Measurements from ENCODE around the gene U2AF1L4. TPM values are rescaled to one million over a fixed set of nuclear protein-coding genes. Genes with fewer than 3 reads are reported as not detected.
A peak's percentile ranks its signal among the peaks of the same experiment; 100 is the strongest.

Gene U2AF1L4
- total RNA-seq, 2 experiments from 2014 or later, result 31.9 to 33.1 TPM

GRCh38 chr19:35738887-35739229 is 6.4 kb downstream of the U2AF1L4 start:
- Mint-ChIP-seq H3K36me3 (peaks cover 13% of the 10 kb centered on the region), H3K9me3 (no peaks in the 10 kb centered on the region), H3K4me1 (peaks cover 30% of the 10 kb centered on the region), H3K27me3 (no peaks in the 10 kb centered on the region), H3K4me3 (no peak overlapping the region), H3K27ac (peak overlapping the region; percentile 36)
- POLR2A ChIA-PET, result interaction anchor here (2.0 to 4.5 kb wide), 2 partner anchors 9 to 20 kb away, joined by 11 to 32 read pairs; partner anchors contain the start of genes KMT2B and LIN37
- ATAC-seq (ENCODE audit: low read depth) (no peak), DNase-seq (no peak)

- no peaks in the 10 kb centered on the region for H3K27me3 Mint-ChIP-seq
- no peaks in the 10 kb centered on the region for H3K9me3 Mint-ChIP-seq
- ATAC-seq (ENCODE audit: low read depth) (no peak), DNase-seq (no peak)
- POLR2A ChIA-PET, result interaction anchor here (1.3 to 1.4 kb wide), 3 partner anchors 7 to 166 kb away, joined by 4 to 8 read pairs (median 5); partner anchors contain the start of genes PSENEN and U2AF1L4
- H3K4me1 Mint-ChIP-seq, result peaks cover 27% of the 10 kb centered on the region
- H3K36me3 Mint-ChIP-seq, result peaks cover 13% of the 10 kb centered on the region
- H3K4me3 Mint-ChIP-seq, result no peak overlapping the region
- peak overlapping the region; percentile 36 for H3K27ac Mint-ChIP-seq
These were observed 7.0 kb downstream of the U2AF1L4 start for GRCh38 chr19:35738021-35738886.

GRCh38 chr19:35736913-35737886 is 8.0 kb downstream of the U2AF1L4 start:
- DNase-seq, result no peak
- Mint-ChIP-seq H3K9me3 (no peaks in the 10 kb centered on the region), H3K4me3 (no peak overlapping the region), H3K36me3 (peaks cover 10% of the 10 kb centered on the region), H3K27ac (peak overlapping the region; percentile 61), H3K27me3 (no peaks in the 10 kb centered on the region), H3K4me1 (peaks cover 19% of the 10 kb centered on the region)
- POLR2A ChIA-PET, result interaction anchor here (1.3 to 1.4 kb wide), 5 partner anchors 8 to 167 kb away, joined by 4 to 8 read pairs (median 7); partner anchors contain the start of genes LIN37, PSENEN and U2AF1L4
- ATAC-seq (ENCODE audit: low read depth), result no peak

- Mint-ChIP-seq H3K9me3 (no peaks in the 10 kb centered on the region), H3K36me3 (peaks cover 15% of the 10 kb centered on the region), H3K27me3 (no peaks in the 10 kb centered on the region), H3K27ac (no peak overlapping the region), H3K4me1 (peaks cover 15% of the 10 kb centered on the region), H3K4me3 (no peak overlapping the region)
- POLR2A ChIA-PET, result no interaction called here
- ATAC-seq (ENCODE audit: low read depth) (no peak), DNase-seq (no peak)
These were observed 10.3 kb downstream of the U2AF1L4 start for GRCh38 chr19:35734889-35735288.

- POLR2A ChIA-PET, result no interaction called here
- ATAC-seq (ENCODE audit: low read depth) (no peak), DNase-seq (no peak)
- H3K36me3 Mint-ChIP-seq, result peaks cover 16% of the 10 kb centered on the region
- H3K27ac Mint-ChIP-seq, result peak overlapping the region; percentile 31
- H3K9me3 Mint-ChIP-seq, result no peaks in the 10 kb centered on the region
- no peaks in the 10 kb centered on the region for H3K27me3 Mint-ChIP-seq
- H3K4me1 Mint-ChIP-seq, result peaks cover 13% of the 10 kb centered on the region
- no peak overlapping the region for H3K4me3 Mint-ChIP-seq
These were observed 10.9 kb downstream of the U2AF1L4 start for GRCh38 chr19:35734273-35734672.

- ATAC-seq (ENCODE audit: low read depth), result no peak
- peaks cover 10% of the 10 kb centered on the region for H3K4me1 Mint-ChIP-seq
These were observed 11.8 kb downstream of the U2AF1L4 start for GRCh38 chr19:35733180-35734125.

GRCh38 chr19:35732540-35733179 is 12.6 kb downstream of the U2AF1L4 start:
- POLR2A ChIA-PET, result interaction anchor here (0.6 to 1.8 kb wide), 2 partner anchors 14 to 159 kb away, joined by 5 read pairs; no protein-coding TSS in a partner anchor
- no peaks in the 10 kb centered on the region for H3K27me3 Mint-ChIP-seq
- H3K9me3 Mint-ChIP-seq, result no peaks in the 10 kb centered on the region
- no peak overlapping the region for H3K4me3 Mint-ChIP-seq
- peaks cover 16% of the 10 kb centered on the region for H3K36me3 Mint-ChIP-seq
- peaks cover 10% of the 10 kb centered on the region for H3K4me1 Mint-ChIP-seq
- no peak overlapping the region for H3K27ac Mint-ChIP-seq
- no peak for ATAC-seq (ENCODE audit: low read depth)
- DNase-seq, result no peak

More at GRCh38 chr19:35733180-35734125, 11.8 kb downstream of the U2AF1L4 start:
- H3K9me3 Mint-ChIP-seq, result no peaks in the 10 kb centered on the region
- peaks cover 11% of the 10 kb centered on the region for H3K36me3 Mint-ChIP-seq
- no peak for DNase-seq
- POLR2A ChIA-PET, result interaction anchor here (1.8 kb wide), 1 partner anchor 15 kb away, joined by 5 read pairs; no protein-coding TSS in a partner anchor
- peak overlapping the region; percentile 31 for H3K27ac Mint-ChIP-seq
- no peak overlapping the region for H3K4me3 Mint-ChIP-seq
- no peaks in the 10 kb centered on the region for H3K27me3 Mint-ChIP-seq

GRCh38 chr19:35731779-35732405 is 13.3 kb downstream of the U2AF1L4 start:
- POLR2A ChIA-PET, result interaction anchor here (0.6 to 2.0 kb wide), 3 partner anchors 9 to 160 kb away, joined by 5 to 6 read pairs (median 5); no protein-coding TSS in a partner anchor
- H3K9me3 Mint-ChIP-seq, result no peaks in the 10 kb centered on the region
- H3K27ac Mint-ChIP-seq, result no peak overlapping the region
- peaks cover 16% of the 10 kb centered on the region for H3K36me3 Mint-ChIP-seq
- H3K4me1 Mint-ChIP-seq, result peaks cover 5% of the 10 kb centered on the region
- ATAC-seq (ENCODE audit: low read depth) (no peak), DNase-seq (no peak)
- H3K27me3 Mint-ChIP-seq, result no peaks in the 10 kb centered on the region
- no peak overlapping the region for H3K4me3 Mint-ChIP-seq

GRCh38 chr19:35731353-35731752 is 13.9 kb downstream of the U2AF1L4 start:
- POLR2A ChIA-PET, result interaction anchor here (2.0 kb wide), 1 partner anchor 9 kb away, joined by 6 read pairs; no protein-coding TSS in a partner anchor

GRCh38 chr19:35730326-35730725 is 14.9 kb downstream of the U2AF1L4 start:
- H3K4me3 Mint-ChIP-seq, result no peak overlapping the region
- POLR2A ChIA-PET, result interaction anchor here (2.0 kb wide), 1 partner anchor 10 kb away, joined by 6 read pairs; no protein-coding TSS in a partner anchor
- no peaks in the 10 kb centered on the region for H3K4me1 Mint-ChIP-seq
- ATAC-seq (ENCODE audit: low read depth) (no peak), DNase-seq (no peak)
- peaks cover 18% of the 10 kb centered on the region for H3K36me3 Mint-ChIP-seq
- no peak overlapping the region for H3K27ac Mint-ChIP-seq
- H3K27me3 Mint-ChIP-seq, result no peaks in the 10 kb centered on the region
- no peaks in the 10 kb centered on the region for H3K9me3 Mint-ChIP-seq

More at GRCh38 chr19:35731353-35731752, 13.9 kb downstream of the U2AF1L4 start:
- H3K27me3 Mint-ChIP-seq, result no peaks in the 10 kb centered on the region
- peak overlapping the region; percentile 46 for H3K27ac Mint-ChIP-seq
- peaks cover 15% of the 10 kb centered on the region for H3K36me3 Mint-ChIP-seq
- H3K9me3 Mint-ChIP-seq, result no peaks in the 10 kb centered on the region
- peaks cover 3% of the 10 kb centered on the region for H3K4me1 Mint-ChIP-seq
- H3K4me3 Mint-ChIP-seq, result no peak overlapping the region
- DNase-seq, result no peak
- ATAC-seq (ENCODE audit: low read depth), result no peak

GRCh38 chr19:35729763-35730162 is 15.5 kb downstream of the U2AF1L4 start:
- Mint-ChIP-seq H3K4me3 (no peak overlapping the region), H3K4me1 (no peaks in the 10 kb centered on the region), H3K27me3 (no peaks in the 10 kb centered on the region), H3K9me3 (no peaks in the 10 kb centered on the region), H3K27ac (no peak overlapping the region), H3K36me3 (peaks cover 18% of the 10 kb centered on the region)
- DNase-seq (no peak), ATAC-seq (ENCODE audit: low read depth) (no peak)
- POLR2A ChIA-PET, result interaction anchor here (1.5 kb wide), 1 partner anchor 11 kb away, joined by 4 read pairs; no protein-coding TSS in a partner anchor
